Smooth muscle cell (in vitro differentiated cells): Measurements from ENCODE around the gene ANKRD27. TPM values are rescaled to one million over a fixed set of nuclear protein-coding genes. Genes with fewer than 3 reads are reported as not detected.

Experiments
- DNase-seq: peaks from one replicate; lab custom pipeline; 2025; ENCODE audit not compliant: unreplicated experiment; lab: John Stamatoyannopoulos, UW
- H2AFZ ChIP-seq: fragments of 200-600 bp; sonication (generic); 2 replicates; pipeline ENCODE4 v1.6.0; 2016; ENCODE audit warnings: antibody characterized with exemption, low read depth, mild to moderate bottlenecking
- H3F3A ChIP-seq: fragments of 200-600 bp; sonication (generic); 2 replicates; pipeline ENCODE4 v1.6.0; 2017; ENCODE audit warnings: antibody characterized with exemption, low read depth
- H3K27ac ChIP-seq: fragments of 200-600 bp; sonication (generic); 2 replicates; pipeline ENCODE4 v1.5.1; 2016; ENCODE audit warnings: low read depth, mild to moderate bottlenecking
- H3K27me3 ChIP-seq: fragments of 200-600 bp; sonication (generic); 2 replicates; pipeline ENCODE4 v1.6.1; 2016; ENCODE audit warnings: low read depth, mild to moderate bottlenecking
- H3K36me3 ChIP-seq: fragments of 200-600 bp; sonication (generic); 2 replicates; pipeline ENCODE4 v1.5.1; 2016; ENCODE audit warnings: low read depth
- H3K4me1 ChIP-seq: fragments of 200-600 bp; sonication (generic); 2 replicates; pipeline ENCODE4 v1.5.1; 2016; ENCODE audit warnings: low read depth
- H3K4me2 ChIP-seq: fragments of 200-600 bp; sonication (generic); 2 replicates; pipeline ENCODE4 v1.6.0; 2016; ENCODE audit warnings: mild to moderate bottlenecking
- H3K4me3 ChIP-seq: fragments of 200-600 bp; sonication (generic); 2 replicates; pipeline ENCODE4 v1.5.1; 2016; ENCODE audit warnings: mild to moderate bottlenecking
- H3K79me2 ChIP-seq: fragments of 200-600 bp; sonication (generic); 2 replicates; pipeline ENCODE4 v1.6.0; 2016; ENCODE audit warnings: low read depth, mild to moderate bottlenecking
- H3K9ac ChIP-seq: fragments of 200-600 bp; sonication (generic); 2 replicates; pipeline ENCODE4 v1.6.0; 2016; ENCODE audit warnings: low read depth
- H3K9me3 ChIP-seq: fragments of 200-600 bp; sonication (generic); replicated peaks from 2 replicates; pipeline ENCODE4 v1.5.1; 2016; ENCODE audit warnings: low read depth
- H4K20me1 ChIP-seq: fragments of 200-600 bp; sonication (generic); 2 replicates; pipeline ENCODE4 v1.6.0; 2016; ENCODE audit warnings: low read depth
- WGBS: methylation state at CpG from one replicate; pipeline ENCODE4 v1.1.7; 2016; ENCODE audit warnings: low lambda C conversion rate; 5-methylcytosine and 5-hydroxymethylcytosine counted together
- polyA plus RNA-seq: library from polyadenylated mRNA; unstranded; fragments of >200 nt; fragmentation: Nextera tagmentation; extraction: Ambion mirVana; gene quantifications from 2 replicates; pipeline ENCODE4 v1.2.1, GENCODE V29; 2016
- total RNA-seq: library from RNA; depleted of rRNA; stranded (reverse); fragments of >200 nt; gene quantifications from 2 replicates; pipeline ENCODE4 v1.2.3, GENCODE V29; 2014
- TF ChIP-seq, protein P1 (sequence below): fragments of 200-600 bp; sonication (generic); IDR thresholded peaks from 2 replicates; pipeline ENCODE4 v1.5.1; 2017; ENCODE audit warnings: borderline replicate concordance, mild to moderate bottlenecking, antibody characterized with exemption; ENCODE audit not compliant: insufficient read depth, poor library complexity, severe bottlenecking

The ANKRD27 gene
- total and polyA plus RNA-seq, 2 experiments from 2014 or later = 7.7 to 19.7 TPM

DNA sequence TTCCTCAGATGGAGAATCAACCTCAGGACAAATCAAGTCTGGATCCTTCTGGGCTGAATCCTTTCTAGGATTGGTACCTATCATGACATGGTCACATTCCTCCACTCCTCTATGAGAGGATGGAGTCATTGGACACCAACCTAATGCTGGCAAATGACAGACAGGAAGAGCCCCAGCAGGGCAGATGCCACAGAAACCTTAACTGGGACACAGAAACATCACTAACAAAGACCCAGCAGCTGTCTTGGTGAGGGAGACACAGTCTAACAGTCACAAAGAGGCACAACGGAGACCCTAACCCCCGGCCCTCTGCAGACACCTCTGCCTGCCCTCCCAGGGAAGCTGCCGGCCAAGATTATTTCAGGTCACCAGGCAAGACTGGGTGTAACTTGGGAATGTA lies 2.1 kb downstream of the ANKRD27 start:
- peaks cover 22% of the 10 kb centered on the region for H3K4me1 ChIP-seq
- no peak overlapping the region for H3K4me2 ChIP-seq
- H3K9me3 ChIP-seq = no peaks in the 10 kb centered on the region
- H2AFZ ChIP-seq = no peak overlapping the region
- H3K4me3 ChIP-seq = no peak overlapping the region
- H3K27me3 ChIP-seq = peaks cover 21% of the 10 kb centered on the region
- TF ChIP-seq, protein P1, sequence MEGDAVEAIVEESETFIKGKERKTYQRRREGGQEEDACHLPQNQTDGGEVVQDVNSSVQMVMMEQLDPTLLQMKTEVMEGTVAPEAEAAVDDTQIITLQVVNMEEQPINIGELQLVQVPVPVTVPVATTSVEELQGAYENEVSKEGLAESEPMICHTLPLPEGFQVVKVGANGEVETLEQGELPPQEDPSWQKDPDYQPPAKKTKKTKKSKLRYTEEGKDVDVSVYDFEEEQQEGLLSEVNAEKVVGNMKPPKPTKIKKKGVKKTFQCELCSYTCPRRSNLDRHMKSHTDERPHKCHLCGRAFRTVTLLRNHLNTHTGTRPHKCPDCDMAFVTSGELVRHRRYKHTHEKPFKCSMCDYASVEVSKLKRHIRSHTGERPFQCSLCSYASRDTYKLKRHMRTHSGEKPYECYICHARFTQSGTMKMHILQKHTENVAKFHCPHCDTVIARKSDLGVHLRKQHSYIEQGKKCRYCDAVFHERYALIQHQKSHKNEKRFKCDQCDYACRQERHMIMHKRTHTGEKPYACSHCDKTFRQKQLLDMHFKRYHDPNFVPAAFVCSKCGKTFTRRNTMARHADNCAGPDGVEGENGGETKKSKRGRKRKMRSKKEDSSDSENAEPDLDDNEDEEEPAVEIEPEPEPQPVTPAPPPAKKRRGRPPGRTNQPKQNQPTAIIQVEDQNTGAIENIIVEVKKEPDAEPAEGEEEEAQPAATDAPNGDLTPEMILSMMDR = no peak
- H3K9ac ChIP-seq = no peak overlapping the region
- peaks cover 74% of the 10 kb centered on the region for H4K20me1 ChIP-seq
- peaks cover 20% of the 10 kb centered on the region for H3K79me2 ChIP-seq
- 96% methylated on average over 3 of the region's 3 CpGs for WGBS
- no peak overlapping the region for H3K27ac ChIP-seq
- H3K36me3 ChIP-seq = no peaks in the 10 kb centered on the region
- no peak for DNase-seq
- no peaks in the 10 kb centered on the region for H3F3A ChIP-seq

- H3K4me3 ChIP-seq = no peak overlapping the region
- H3K9me3 ChIP-seq = no peaks in the 10 kb centered on the region
- H3K9ac ChIP-seq = no peak overlapping the region
- peaks cover 74% of the 10 kb centered on the region for H4K20me1 ChIP-seq
- DNase-seq = no peak
- WGBS = 60% methylated on average over 14 of the region's 14 CpGs
- H3K36me3 ChIP-seq = no peaks in the 10 kb centered on the region
- H3K27me3 ChIP-seq = peaks cover 16% of the 10 kb centered on the region
- TF ChIP-seq, protein P1 = no peak
- no peaks in the 10 kb centered on the region for H3F3A ChIP-seq
- H3K27ac ChIP-seq = no peak overlapping the region
- H3K4me2 ChIP-seq = no peak overlapping the region
- peaks cover 17% of the 10 kb centered on the region for H3K4me1 ChIP-seq
- no peak overlapping the region for H2AFZ ChIP-seq
- H3K79me2 ChIP-seq = peaks cover 26% of the 10 kb centered on the region
These were observed 2.9 kb downstream of the ANKRD27 start for GRCh38 chr19:32671883-32672593.

- WGBS = 96% methylated on average over 3 of the region's 3 CpGs
These were observed 5.7 kb downstream of the ANKRD27 start for GRCh38 chr19:32669310-32669709.

More at GRCh38 chr19:32669310-32669709, 5.7 kb downstream of the ANKRD27 start:
- Histone ChIP-seq H3K79me2 (peaks cover 32% of the 10 kb centered on the region), H3K9ac (no peak overlapping the region), H3K4me2 (no peak overlapping the region), H2AFZ (no peak overlapping the region), H3F3A (no peaks in the 10 kb centered on the region), H3K4me1 (peaks cover 7% of the 10 kb centered on the region), H4K20me1 (peaks cover 90% of the 10 kb centered on the region), H3K27me3 (no peaks in the 10 kb centered on the region), H3K4me3 (no peak overlapping the region), H3K9me3 (no peaks in the 10 kb centered on the region), H3K27ac (no peak overlapping the region), H3K36me3 (no peaks in the 10 kb centered on the region)
- TF ChIP-seq, protein P1 = no peak
- DNase-seq = no peak
